Ovary (tissue), 9 donors: ENCODE results near the gene CSNK1G2. TPM values are rescaled to one million over a fixed set of nuclear protein-coding genes. Genes with fewer than 3 reads are reported as not detected.

ENCODE experiments used
- DNase-seq, 5 donors: peaks; one replicate each; pipeline ENCODE4 v3.0.0-alpha.2; 2019 to 2020
- H3K27ac ChIP-seq, 2 donors: fragments of 200-600 bp; one replicate each; pipeline versions ENCODE4 v1.5.1 to v1.8.0; 2019 to 2022
- H3K27me3 ChIP-seq: fragments of 200-600 bp; one replicate; pipeline ENCODE4 v1.8.0; 2022
- H3K36me3 ChIP-seq: fragments of 200-600 bp; sonication (generic); one replicate; pipeline ENCODE4 v1.5.1; 2019
- H3K4me1 ChIP-seq: one replicate; pipeline ENCODE4 v1.8.1; 2013; ENCODE audit warnings: mild to moderate bottlenecking, moderate library complexity; ENCODE audit not compliant: insufficient read depth
- H3K4me3 ChIP-seq: fragments of 200-600 bp; sonication (generic); one replicate; pipeline ENCODE4 v1.5.1; 2017
- H3K9me3 ChIP-seq, 2 donors: fragments of 200-600 bp in 1 of 2; sonication (generic) in 1 of 2; one replicate each; pipeline versions ENCODE4 v1.5.1 to v1.8.1; 2013 to 2019; ENCODE audit warnings: mild to moderate bottlenecking in 1 of 2, moderate library complexity in 1 of 2
- CTCF ChIP-seq, 3 donors: fragments of 450-650 bp in 2 of 3; fragments of 200-600 bp in 1 of 3; IDR thresholded peaks; one replicate each; pipeline versions ENCODE4 v1.5.1 to v1.8.0; 2016 to 2022; ENCODE audit warnings: antibody characterized with exemption in 3 of 3, mild to moderate bottlenecking in 1 of 3
- EP300 ChIP-seq: sonication (generic); formaldehyde crosslinking; IDR thresholded peaks from one replicate; pipeline ENCODE4 v1.6.1; 2017; ENCODE audit warnings: antibody characterized with exemption
- POLR2A ChIP-seq: fragments of 450-650 bp; IDR thresholded peaks from one replicate; pipeline ENCODE4 v1.6.1; 2017; ENCODE audit warnings: antibody characterized with exemption, mild to moderate bottlenecking, moderate library complexity
- WGBS, 3 donors: extraction: QIAGEN DNeasy Blood & Tissue Kit in 1 of 3; methylation state at CpG; one replicate each; pipeline versions ENCODE4 v1.1.5 to v1.1.7; 2013 to 2017; 5-methylcytosine and 5-hydroxymethylcytosine counted together
- intact Hi-C, 4 donors: fragments of 100-400 bp; cut with DNase I; formaldehyde crosslinking; loops; one replicate each; pipeline versions ENCODE4 v1.11.0 to v1.15.1; 2022 to 2023
- polyA plus RNA-seq, 2 donors: library from polyadenylated mRNA; stranded (reverse); fragments of 200-250 nt in 1 of 2; fragments of 350-450 nt in 1 of 2; fragmentation: Illumina TruSeq in 1 of 2; extraction: RNeasy Lipid Tissue Mini Kit (QIAGEN cat#74804) in 1 of 2; gene quantifications; one replicate each; pipeline ENCODE4 v1.2.3, GENCODE V29; 2013 to 2014
- total RNA-seq, 7 donors: library from RNA; depleted of rRNA in 2 of 7; stranded (reverse); fragments of >200 nt in 2 of 7; fragmentation: NEBNext Ultra II Directional in 3 of 7; extraction: Animal tissue kit (Norgen Biotek cat#: 25700) in 3 of 7; gene quantifications; one replicate each; pipeline versions ENCODE4 v1.1.0 to v1.2.4, GENCODE V29; 2016 to 2023
- donor health status: DM: no; HTN: no; CAD: no; lungs with moderate emphysema.
- donor health status: DM: no; HTN: no; CAD: no.
- donor health status: Bipolar disorder and iron deficiency.
- donor health status: DM: yes; HTN: yes; CAD: no.
- donor health status: DM: no; HTN: no; CAD: no.
- donor health status: DM: yes; HTN: yes; CAD: no.

The CSNK1G2 gene
- total and polyA plus RNA-seq, 9 donors: 5.9 to 65.4 (median 50.3) TPM

- WGBS, 3 donors: 95% methylated on average over 23 of the region's 23 CpGs
- Histone ChIP-seq H3K4me1 (peaks cover 11% of the 10 kb centered on the region), H3K4me3 (no peak overlapping the region), H3K27ac (no peak overlapping the region), H3K9me3 (no peaks in the 10 kb centered on the region), H3K27me3 (no peaks in the 10 kb centered on the region), H3K36me3 (no peaks in the 10 kb centered on the region)
- DNase-seq: no peak
- no peak for TF ChIP-seq POLR2A
- TF ChIP-seq CTCF (IDR thresholded peaks at IDR 0.05): no peak
- TF ChIP-seq EP300: no peak
- intact Hi-C loops: no loop called here
Observed at GRCh38 chr19:1962674-1963073, 21.7 kb downstream of the CSNK1G2 start.

- DNase-seq: no peak
- intact Hi-C loops: no loop called here
- Histone ChIP-seq H3K27me3 (no peaks in the 10 kb centered on the region), H3K4me1 (no peaks in the 10 kb centered on the region), H3K36me3 (no peaks in the 10 kb centered on the region), H3K9me3 (no peaks in the 10 kb centered on the region), H3K27ac (no peak overlapping the region), H3K4me3 (no peak overlapping the region)
- 90 to 91% (median 91%) methylated on average over 21 to 26 of the region's 26 CpGs for WGBS, 3 donors
- TF ChIP-seq EP300 (no peak), CTCF (IDR thresholded peaks at IDR 0.05) (no peak), POLR2A (no peak)
Observed at GRCh38 chr19:1967087-1967608, 26.2 kb downstream of the CSNK1G2 start.

- no peak for TF ChIP-seq EP300
- TF ChIP-seq POLR2A: no peak
- TF ChIP-seq CTCF (IDR thresholded peaks at IDR 0.05): no peak
- DNase-seq: no peak
- Histone ChIP-seq H3K4me1 (no peaks in the 10 kb centered on the region), H3K36me3 (no peaks in the 10 kb centered on the region), H3K4me3 (no peak overlapping the region), H3K27me3 (no peaks in the 10 kb centered on the region), H3K27ac (no peak overlapping the region), H3K9me3 (no peaks in the 10 kb centered on the region)
- intact Hi-C loops: no loop called here
- 71 to 78% (median 75%) methylated on average over 29 to 34 of the region's 34 CpGs for WGBS, 3 donors
Observed at GRCh38 chr19:1968279-1969175, 27.6 kb downstream of the CSNK1G2 start.

- intact Hi-C loops: no loop called here
- no peak for DNase-seq
- Histone ChIP-seq H3K4me1 (no peaks in the 10 kb centered on the region), H3K4me3 (no peak overlapping the region), H3K9me3 (no peaks in the 10 kb centered on the region), H3K27ac (no peak overlapping the region), H3K27me3 (no peaks in the 10 kb centered on the region), H3K36me3 (no peaks in the 10 kb centered on the region)
- TF ChIP-seq EP300 (no peak), CTCF (IDR thresholded peaks at IDR 0.05) (no peak), POLR2A (no peak)
- 88 to 90% (median 89%) methylated on average over 47 to 49 of the region's 49 CpGs for WGBS, 3 donors
Observed at GRCh38 chr19:1969176-1970002, 28.4 kb downstream of the CSNK1G2 start.
